Activated gamma-delta T cell treated with anti-CD3 and anti-CD28 coated beads, Interleukin-2, amount 50 U/mL, for 16 hours (primary cell): ENCODE results near the gene CLTA.
"Not testable (repeated sequence)": the region's sequence is repeated elsewhere in the genome, so short reads cannot be mapped to it uniquely, and the experiment has no call there.

ENCODE experiments used
- DNase-seq: peaks from one replicate; pipeline ENCODE4 v3.0.0-alpha.2; 2020; ENCODE audit warnings: low read depth

CLTA gene

GRCh38 chr9:36158917-36159316 is 31.8 kb upstream of the CLTA start:
- no peak for DNase-seq

GRCh38 chr9:36159509-36159908 is 31.2 kb upstream of the CLTA start:
- not testable (repeated sequence) for DNase-seq

GRCh38 chr9:36160126-36160525 is 30.6 kb upstream of the CLTA start:
- not testable (repeated sequence) for DNase-seq

- no peak for DNase-seq
Measured at GRCh38 chr9:36161187-36161586, 29.5 kb upstream of the CLTA start.

- DNase-seq: no peak
Measured at GRCh38 chr9:36162211-36162738, 28.4 kb upstream of the CLTA start.

- DNase-seq: no peak
Measured at GRCh38 chr9:36163049-36163785, 27.5 kb upstream of the CLTA start.

- no peak for DNase-seq
Measured at GRCh38 chr9:36163786-36164170, 26.9 kb upstream of the CLTA start.

GRCh38 chr9:36164372-36164771 is 26.3 kb upstream of the CLTA start:
- DNase-seq: no peak

GRCh38 chr9:36164989-36165388 is 25.7 kb upstream of the CLTA start:
- DNase-seq: no peak

GRCh38 chr9:36165826-36166167 is 24.9 kb upstream of the CLTA start:
- DNase-seq: no peak

GRCh38 chr9:36166168-36166927 is 24.4 kb upstream of the CLTA start:
- peak; percentile 71 for DNase-seq

GRCh38 chr9:36169166-36169565 is 21.6 kb upstream of the CLTA start, which contains the start of gene CCIN:
CCIN (plus strand) TSS chr9:36169388; CDS start chr9:36169503, 115 bp downstream.
- DNase-seq: no peak

GRCh38 chr9:36169708-36170107 is 21.0 kb upstream of the CLTA start:
- no peak for DNase-seq

- DNase-seq: no peak
Measured at GRCh38 chr9:36170531-36170930, 20.2 kb upstream of the CLTA start.

GRCh38 chr9:36173861-36174260 is 16.9 kb upstream of the CLTA start:
- no peak for DNase-seq

GRCh38 chr9:36174271-36174670 is 16.4 kb upstream of the CLTA start:
- no peak for DNase-seq

GRCh38 chr9:36174731-36175130 is 16.0 kb upstream of the CLTA start:
- DNase-seq: no peak

GRCh38 chr9:36175209-36175608 is 15.5 kb upstream of the CLTA start:
- DNase-seq: not testable (repeated sequence)

- DNase-seq: not testable (repeated sequence)
Measured at GRCh38 chr9:36176496-36176895, 14.2 kb upstream of the CLTA start.

GRCh38 chr9:36177571-36177970 is 13.2 kb upstream of the CLTA start:
- DNase-seq: no peak

- not testable (repeated sequence) for DNase-seq
Measured at GRCh38 chr9:36180243-36180642, 10.5 kb upstream of the CLTA start.

- no peak for DNase-seq
Measured at GRCh38 chr9:36187414-36187813, 3.3 kb upstream of the CLTA start.

GRCh38 chr9:36188212-36188611 is 2.5 kb upstream of the CLTA start:
- DNase-seq: no peak
